Measurements from ENCODE around the gene TRAPPC3.

DNA sequence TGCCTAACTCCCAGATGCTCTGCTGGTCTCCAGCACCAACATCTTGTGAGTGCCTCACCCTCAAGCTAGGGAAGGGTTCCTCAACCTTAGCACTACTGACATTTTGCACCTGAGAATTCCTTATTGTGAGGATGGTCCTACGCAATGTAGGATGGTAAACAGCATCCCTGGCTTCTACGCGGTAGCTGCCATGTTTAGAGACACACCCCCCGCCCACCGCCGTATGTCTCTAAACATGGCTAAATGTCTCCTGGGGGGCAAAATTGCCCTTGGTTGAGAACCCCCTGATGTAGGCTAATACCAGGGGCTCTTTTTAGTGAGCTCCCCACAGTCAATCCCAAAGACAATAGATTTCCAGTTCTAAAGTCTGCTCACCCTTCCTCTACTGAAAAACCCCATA is 4.2 kb upstream of the TRAPPC3 start:
- TF ChIP-seq, protein P1, sequence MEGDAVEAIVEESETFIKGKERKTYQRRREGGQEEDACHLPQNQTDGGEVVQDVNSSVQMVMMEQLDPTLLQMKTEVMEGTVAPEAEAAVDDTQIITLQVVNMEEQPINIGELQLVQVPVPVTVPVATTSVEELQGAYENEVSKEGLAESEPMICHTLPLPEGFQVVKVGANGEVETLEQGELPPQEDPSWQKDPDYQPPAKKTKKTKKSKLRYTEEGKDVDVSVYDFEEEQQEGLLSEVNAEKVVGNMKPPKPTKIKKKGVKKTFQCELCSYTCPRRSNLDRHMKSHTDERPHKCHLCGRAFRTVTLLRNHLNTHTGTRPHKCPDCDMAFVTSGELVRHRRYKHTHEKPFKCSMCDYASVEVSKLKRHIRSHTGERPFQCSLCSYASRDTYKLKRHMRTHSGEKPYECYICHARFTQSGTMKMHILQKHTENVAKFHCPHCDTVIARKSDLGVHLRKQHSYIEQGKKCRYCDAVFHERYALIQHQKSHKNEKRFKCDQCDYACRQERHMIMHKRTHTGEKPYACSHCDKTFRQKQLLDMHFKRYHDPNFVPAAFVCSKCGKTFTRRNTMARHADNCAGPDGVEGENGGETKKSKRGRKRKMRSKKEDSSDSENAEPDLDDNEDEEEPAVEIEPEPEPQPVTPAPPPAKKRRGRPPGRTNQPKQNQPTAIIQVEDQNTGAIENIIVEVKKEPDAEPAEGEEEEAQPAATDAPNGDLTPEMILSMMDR (IDR thresholded peaks at IDR 0.05), result no peak
- TF ChIP-seq POLR2A (IDR thresholded peaks at IDR 0.05), result no peak

Data from body of pancreas (tissue), 4 donors.